ENCODE measurements around the gene ERP44. TPM values are rescaled to one million over a fixed set of nuclear protein-coding genes. Genes with fewer than 3 reads are reported as not detected.

ERP44 gene
- total and polyA plus RNA-seq, 2 donors (not counting 3 experiments of a cell fraction or from before 2014, with no cell fraction given) = 9.9 to 21.4 TPM

- Histone ChIP-seq H3K79me2 (ENCODE audit: control insufficient read depth, insufficient read depth, low read length) (no peaks in the 10 kb centered on the region), H3K9me1 (replicated peaks; ENCODE audit: control insufficient read depth, extremely low read depth, insufficient read depth, low read length) (no peaks in the 10 kb centered on the region), H3K4me1 (ENCODE audit: control insufficient read depth, extremely low read depth, insufficient read depth, low read length) (no peaks in the 10 kb centered on the region), H3K9ac (replicated peaks; ENCODE audit: extremely low read depth, insufficient read depth, low read length) (no peak overlapping the region), H3K27ac (ENCODE audit: insufficient read depth, low read depth, low read length) (no peak overlapping the region), H4K20me1 (replicated peaks; ENCODE audit: control insufficient read depth, extremely low read depth, insufficient read depth, low read length) (no peaks in the 10 kb centered on the region), H3K27me3 (ENCODE audit: control insufficient read depth in 2 of 2, insufficient read depth in 2 of 2, low read length in 2 of 2) (no peaks in the 10 kb centered on the region), H3K9me3 (replicated peaks; ENCODE audit: control insufficient read depth, insufficient read depth, low read length) (no peaks in the 10 kb centered on the region), H3K36me3 (ENCODE audit: control insufficient read depth in 2 of 2, extremely low read depth in 1 of 2, insufficient read depth in 2 of 2, low read length in 2 of 2) (no peaks in the 10 kb centered on the region), H3K4me3 (replicated peaks in 1 of 3; ENCODE audit: insufficient read depth in 1 of 3, low read depth in 1 of 3, low read length in 3 of 3) (no peak overlapping the region), H3K4me2 (ENCODE audit: insufficient read depth, low read length) (no peak overlapping the region), H2AFZ (ENCODE audit: low read depth, low read length) (no peak overlapping the region)
- ChIA-PET POLR2A (no interaction called here), CTCF (no interaction called here)
- FAIRE-seq (no peak), DNase-seq (ENCODE audit: low read depth, low spot score) (no peak)
- BruUV-seq (replicated peaks) = no TSS peak
- dilution Hi-C loops (cut with MboI; ENCODE audit: extremely low pct_ligation_motif_present, low sequenced_read_pairs) (no loop called here), intact Hi-C loops (cut with micrococcal nuclease) (loop anchor here (5.0 kb wide), 1 partner anchor 83 kb away; no protein-coding TSS in a partner anchor)
- TF ChIP-seq JUN (IDR thresholded peaks at IDR 0.05; ENCODE audit: borderline replicate concordance, insufficient read depth, insufficient read length, low read depth) (no peak), FOS (IDR thresholded peaks at IDR 0.05; ENCODE audit: borderline replicate concordance, insufficient read depth, low read length) (no peak), MYC (IDR thresholded peaks at IDR 0.05; ENCODE audit: low read depth, low read length) (no peak), MAX (IDR thresholded peaks at IDR 0.05; ENCODE audit: insufficient read depth, insufficient read length) (no peak), POLR2AphosphoS5 (IDR thresholded peaks at IDR 0.05; ENCODE audit: insufficient read depth, low read depth, low read length) (no peak)
Observed at GRCh38 chr9:100134731-100135130, 35.9 kb upstream of the ERP44 start.

GRCh38 chr9:100131875-100132430 lies 33.2 kb upstream of the ERP44 start:
- dilution Hi-C loops (cut with MboI; ENCODE audit: extremely low pct_ligation_motif_present, low sequenced_read_pairs) (no loop called here), intact Hi-C loops (cut with micrococcal nuclease) (no loop called here)
- no peaks in the 10 kb centered on the region for H4K20me1 ChIP-seq (replicated peaks; ENCODE audit: control insufficient read depth, extremely low read depth, insufficient read depth, low read length)
- H3K79me2 ChIP-seq (ENCODE audit: control insufficient read depth, insufficient read depth, low read length) = no peaks in the 10 kb centered on the region
- FAIRE-seq (no peak), DNase-seq (ENCODE audit: low read depth, low spot score) (no peak)
- no peak overlapping the region for H2AFZ ChIP-seq (ENCODE audit: low read depth, low read length)
- H3K36me3 ChIP-seq (ENCODE audit: control insufficient read depth in 2 of 2, extremely low read depth in 1 of 2, insufficient read depth in 2 of 2, low read length in 2 of 2) = no peaks in the 10 kb centered on the region
- no peak overlapping the region for H3K27ac ChIP-seq (ENCODE audit: insufficient read depth, low read depth, low read length)
- no peak overlapping the region for H3K9ac ChIP-seq (replicated peaks; ENCODE audit: extremely low read depth, insufficient read depth, low read length)
- TF ChIP-seq MYC (IDR thresholded peaks at IDR 0.05; ENCODE audit: low read depth, low read length) (no peak), POLR2AphosphoS5 (IDR thresholded peaks at IDR 0.05; ENCODE audit: insufficient read depth, low read depth, low read length) (no peak), GATA2 (IDR thresholded peaks at IDR 0.05; ENCODE audit: insufficient read depth, insufficient read length, low read depth, low read length) (no peak), CTCF (IDR thresholded peaks at IDR 0.05; ENCODE audit: extremely low read depth in 1 of 2, insufficient read depth in 1 of 2, low read depth in 1 of 2, low read length in 2 of 2) (no peak), JUN (IDR thresholded peaks at IDR 0.05; ENCODE audit: borderline replicate concordance, insufficient read depth, insufficient read length, low read depth) (no peak), EZH2 (IDR thresholded peaks at IDR 0.05; ENCODE audit: borderline replicate concordance, low read depth, low read length, severe bottlenecking) (no peak), FOS (IDR thresholded peaks at IDR 0.05; ENCODE audit: borderline replicate concordance, insufficient read depth, low read length) (no peak), POLR2A (IDR thresholded peaks at IDR 0.05; ENCODE audit: low read depth, low read length) (no peak), MAX (IDR thresholded peaks at IDR 0.05; ENCODE audit: insufficient read depth, insufficient read length) (no peak)
- no peaks in the 10 kb centered on the region for H3K27me3 ChIP-seq (ENCODE audit: control insufficient read depth in 2 of 2, insufficient read depth in 2 of 2, low read length in 2 of 2)
- no peaks in the 10 kb centered on the region for H3K9me3 ChIP-seq (replicated peaks; ENCODE audit: control insufficient read depth, insufficient read depth, low read length)
- H3K4me3 ChIP-seq (replicated peaks in 1 of 3; ENCODE audit: insufficient read depth in 1 of 3, low read depth in 1 of 3, low read length in 3 of 3) = no peak overlapping the region
- no TSS peak for BruUV-seq (replicated peaks)
- ChIA-PET CTCF (interaction anchor here (1.1 to 2.4 kb wide), 2 partner anchors 91 to 193 kb away, joined by 4 to 6 read pairs; no protein-coding TSS in a partner anchor), POLR2A (no interaction called here)
- H3K9me1 ChIP-seq (replicated peaks; ENCODE audit: control insufficient read depth, extremely low read depth, insufficient read depth, low read length) = no peaks in the 10 kb centered on the region
- H3K4me1 ChIP-seq (ENCODE audit: control insufficient read depth, extremely low read depth, insufficient read depth, low read length) = peaks cover 8% of the 10 kb centered on the region
- H3K4me2 ChIP-seq (ENCODE audit: insufficient read depth, low read length) = no peak overlapping the region

All from endothelial cell of umbilical vein (primary cell).